ENCODE data around the gene SKAP2. TPM values are rescaled to one million over a fixed set of nuclear protein-coding genes. Genes with fewer than 3 reads are reported as not detected.

Gene SKAP2
- total and polyA plus RNA-seq, 10 of the 15 experiments (the other 5 are each of a cell fraction or from before 2014, with no cell fraction given): 10.9 to 40.6 (median 23.5) TPM

GRCh38 chr7:26714438-26714837 is 150.0 kb downstream of the SKAP2 start:
- no peak overlapping the region for H3K4me2 ChIP-seq (ENCODE audit: control insufficient read depth, insufficient read depth)
- H3K4me3 ChIP-seq: no peak overlapping the region
- no peak overlapping the region for H2AFZ ChIP-seq (ENCODE audit: control insufficient read depth, low read depth, low read length)
- CTCF ChIA-PET: interaction anchor here (1.1 kb wide), 1 partner anchor 33 kb away, joined by 4 read pairs; no protein-coding TSS in a partner anchor
- H3K27me3 ChIP-seq (replicated peaks in 1 of 2; ENCODE audit: control insufficient read depth in 2 of 2, insufficient read depth in 2 of 2, low read length in 1 of 2): no peaks in the 10 kb centered on the region
- no peaks in the 10 kb centered on the region for H4K20me1 ChIP-seq (ENCODE audit: control insufficient read depth, insufficient read depth)
- TF ChIP-seq FOS (IDR thresholded peaks at IDR 0.05; ENCODE audit: borderline replicate concordance, extremely low read depth, insufficient read length) (no peak), KAT2A (conservative IDR thresholded peaks at IDR 0.05; ENCODE audit: control insufficient read depth, low read depth, low read length) (no peak), YY1 (IDR thresholded peaks at IDR 0.05; ENCODE audit: low read depth, low read length) (no peak), RCOR1 (conservative IDR thresholded peaks at IDR 0.05; ENCODE audit: low read depth, low read length) (no peak), NR2F1 (conservative IDR thresholded peaks at IDR 0.05) (no peak), SMARCA5 (IDR thresholded peaks at IDR 0.05) (no peak), ZNF592 (IDR thresholded peaks at IDR 0.05) (no peak), ASH2L (IDR thresholded peaks at IDR 0.05; ENCODE audit: borderline replicate concordance, low read depth) (no peak), E2F8 (IDR thresholded peaks at IDR 0.05; ENCODE audit: low read depth, partially characterized antibody) (no peak), CBFB (IDR thresholded peaks at IDR 0.05; ENCODE audit: low read depth) (no peak), CHD2 (IDR thresholded peaks at IDR 0.05; ENCODE audit: borderline replicate concordance, low read depth, low read length) (no peak), TAF1 (IDR thresholded peaks at IDR 0.05; ENCODE audit: borderline replicate concordance, low read depth, low read length) (no peak), HDGF (IDR thresholded peaks at IDR 0.05) (no peak), CREM (IDR thresholded peaks at IDR 0.05; ENCODE audit: low read depth) (no peak), BMI1 (IDR thresholded peaks at IDR 0.05; ENCODE audit: borderline replicate concordance) (no peak), NFYB (IDR thresholded peaks at IDR 0.05; ENCODE audit: insufficient read depth, low read depth, low read length) (no peak), ZBTB33 (IDR thresholded peaks at IDR 0.05) (no peak)
- 94% methylated on average over 3 of the region's 3 CpGs for WGBS (ENCODE audit: insufficient coverage, insufficient replicate concordance, low lambda C conversion rate, missing lambda C conversion rate)
- H3K9me3 ChIP-seq (replicated peaks; ENCODE audit: control insufficient read depth, insufficient read depth, low read length): no peaks in the 10 kb centered on the region
- H3K27ac ChIP-seq (ENCODE audit: control insufficient read depth, insufficient read depth): no peak overlapping the region
- no TSS peak for BruUV-seq (replicated peaks)
- H3K36me3 ChIP-seq (ENCODE audit: control insufficient read depth in 2 of 2, insufficient read depth in 2 of 2, low read length in 1 of 2): peaks cover 0 to 1% of the 10 kb centered on the region in 2 experiments; a peak in 1 of 4 replicates
- no peaks in the 10 kb centered on the region for H3K4me1 ChIP-seq (ENCODE audit: control insufficient read depth, insufficient read depth, low read length)
- POLR2A ChIA-PET: interaction anchor here (0.6 kb wide), 1 partner anchor 143 kb away, joined by 3 read pairs; no protein-coding TSS in a partner anchor
- RAD21 ChIA-PET (ENCODE audit: unreplicated experiment): interaction anchor here (1.1 kb wide), 1 partner anchor 17 kb away, joined by 3 read pairs; no protein-coding TSS in a partner anchor
- in situ Hi-C loops (cut with MboI): no loop called here
- DNase-seq (ENCODE audit: low read depth, low spot score): no peak
- no peak overlapping the region for H3K9ac ChIP-seq (ENCODE audit: control insufficient read depth, insufficient read depth, low read length)
- FAIRE-seq: no peak
- intact Hi-C loops (cut with micrococcal nuclease; ENCODE audit: unreplicated experiment): no loop called here
- no peak for ATAC-seq
- no peaks in the 10 kb centered on the region for H3K79me2 ChIP-seq (ENCODE audit: control insufficient read depth, insufficient read depth, low read length)
- SMC1A ChIA-PET (ENCODE audit: uncharacterized antibody, unreplicated experiment): interaction anchor here (0.9 kb wide), 1 partner anchor 10 kb away, joined by 3 read pairs; no protein-coding TSS in a partner anchor

Measured in GM12878 (cell line).